ENCODE data around the gene TMUB1.

The TMUB1 gene

DNA sequence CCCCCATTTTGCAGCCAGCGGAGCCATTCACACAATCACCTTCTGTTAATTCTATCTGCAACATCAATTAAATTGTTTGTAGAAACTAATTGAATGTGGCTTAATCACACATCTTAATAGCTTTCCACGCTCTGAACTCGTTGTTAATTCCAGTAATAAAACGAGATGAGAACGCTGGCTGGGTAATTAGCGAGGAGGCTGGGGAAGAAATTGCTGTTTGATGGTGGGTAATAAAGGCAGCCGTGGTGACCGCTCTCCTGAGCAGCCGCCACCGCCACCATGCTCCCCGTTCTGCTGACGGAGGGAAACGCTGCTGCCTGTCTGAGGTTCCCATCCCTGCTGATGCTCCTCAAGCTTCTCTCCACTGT lies 47.9 kb upstream of the TMUB1 start:
- DNase-seq: no peak
- no peak for TF ChIP-seq EZH2phosphoT487 (IDR thresholded peaks at IDR 0.05; ENCODE audit: low read length)
- TF ChIP-seq CTCF (IDR thresholded peaks at IDR 0.05; ENCODE audit: low read length): no peak
- TF ChIP-seq EZH2 (optimal IDR thresholded peaks at IDR 0.05; ENCODE audit: low read depth, low read length): no peak
- Histone ChIP-seq H3K36me3 (replicated peaks; ENCODE audit: insufficient read depth, low read length) (no peaks in the 10 kb centered on the region), H3K4me2 (ENCODE audit: low read depth, low read length) (no peak overlapping the region), H4K20me1 (ENCODE audit: insufficient read depth, low read length) (no peaks in the 10 kb centered on the region), H3K79me2 (ENCODE audit: low read length) (no peaks in the 10 kb centered on the region), H3K27me3 (replicated peaks; ENCODE audit: insufficient read depth, low read length) (no peaks in the 10 kb centered on the region), H3K9ac (ENCODE audit: low read length) (no peak overlapping the region), H3K9me3 (replicated peaks; ENCODE audit: insufficient read depth, low read length) (no peaks in the 10 kb centered on the region), H3K9me2 (replicated peaks; ENCODE audit: insufficient read depth, low read length) (no peaks in the 10 kb centered on the region), H3K4me3 (ENCODE audit: low read length) (no peak overlapping the region), H3K27ac (ENCODE audit: low read length) (no peak overlapping the region), H3K4me1 (ENCODE audit: low read length) (no peaks in the 10 kb centered on the region), H3F3A (ENCODE audit: insufficient read depth, low read length) (no peaks in the 10 kb centered on the region), H2AFZ (ENCODE audit: low read length) (no peak overlapping the region)

GRCh38 chr7:151130741-151131157 lies 47.5 kb upstream of the TMUB1 start:
- Histone ChIP-seq H3K36me3 (replicated peaks; ENCODE audit: insufficient read depth, low read length) (no peaks in the 10 kb centered on the region), H3K4me1 (ENCODE audit: low read length) (no peaks in the 10 kb centered on the region), H3K9ac (ENCODE audit: low read length) (no peak overlapping the region), H3K9me3 (replicated peaks; ENCODE audit: insufficient read depth, low read length) (no peaks in the 10 kb centered on the region), H3K27ac (ENCODE audit: low read length) (no peak overlapping the region), H3K4me2 (ENCODE audit: low read depth, low read length) (no peak overlapping the region), H3K9me2 (replicated peaks; ENCODE audit: insufficient read depth, low read length) (no peaks in the 10 kb centered on the region), H3F3A (ENCODE audit: insufficient read depth, low read length) (no peaks in the 10 kb centered on the region), H2AFZ (ENCODE audit: low read length) (no peak overlapping the region), H4K20me1 (ENCODE audit: insufficient read depth, low read length) (no peaks in the 10 kb centered on the region), H3K27me3 (replicated peaks; ENCODE audit: insufficient read depth, low read length) (no peaks in the 10 kb centered on the region), H3K79me2 (ENCODE audit: low read length) (no peaks in the 10 kb centered on the region), H3K4me3 (ENCODE audit: low read length) (no peak overlapping the region)
- TF ChIP-seq EZH2phosphoT487 (IDR thresholded peaks at IDR 0.05; ENCODE audit: low read length): no peak
- TF ChIP-seq EZH2 (optimal IDR thresholded peaks at IDR 0.05; ENCODE audit: low read depth, low read length): no peak
- no peak for TF ChIP-seq CTCF (IDR thresholded peaks at IDR 0.05; ENCODE audit: low read length)
- DNase-seq: no peak

DNA sequence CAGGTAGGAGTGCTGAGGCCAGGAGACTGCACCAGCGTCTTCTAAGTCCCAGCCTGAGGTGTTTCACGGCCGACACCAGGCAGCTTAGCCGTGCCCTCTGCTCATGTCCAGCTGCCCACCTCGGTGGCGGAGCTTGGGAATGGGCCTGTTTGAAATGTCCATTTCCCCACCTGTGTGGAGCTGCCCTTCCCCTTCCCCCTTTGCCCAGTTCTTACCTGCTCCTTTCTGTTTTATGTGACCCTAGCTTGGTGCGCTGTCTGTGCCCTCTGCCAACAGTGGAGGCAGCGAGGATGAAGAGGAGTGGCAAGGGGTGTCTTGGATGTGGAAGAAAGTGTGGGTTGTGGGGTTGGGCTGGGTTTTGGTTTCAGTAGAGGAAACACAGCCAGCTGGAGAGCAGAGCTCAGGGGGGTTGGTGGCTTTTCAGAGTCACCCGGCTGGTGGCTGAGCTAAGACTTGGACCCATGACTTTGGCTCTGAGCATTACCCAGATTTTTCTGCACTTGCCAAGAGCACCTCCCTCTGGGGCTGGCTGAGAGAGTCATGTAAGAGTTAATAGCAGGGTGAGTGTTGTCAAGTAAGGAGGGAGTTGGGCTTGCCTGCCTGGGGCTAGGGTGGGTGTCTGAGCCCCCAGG lies 46.8 kb upstream of the TMUB1 start:
- no peaks in the 10 kb centered on the region for H3K9me2 ChIP-seq (replicated peaks; ENCODE audit: insufficient read depth, low read length)
- H3K27ac ChIP-seq (ENCODE audit: low read length): no peak overlapping the region
- H3F3A ChIP-seq (ENCODE audit: insufficient read depth, low read length): no peaks in the 10 kb centered on the region
- H3K4me1 ChIP-seq (ENCODE audit: low read length): no peaks in the 10 kb centered on the region
- no peaks in the 10 kb centered on the region for H3K27me3 ChIP-seq (replicated peaks; ENCODE audit: insufficient read depth, low read length)
- H3K79me2 ChIP-seq (ENCODE audit: low read length): no peaks in the 10 kb centered on the region
- no peaks in the 10 kb centered on the region for H3K9me3 ChIP-seq (replicated peaks; ENCODE audit: insufficient read depth, low read length)
- H4K20me1 ChIP-seq (ENCODE audit: insufficient read depth, low read length): no peaks in the 10 kb centered on the region
- no peak for DNase-seq
- H3K36me3 ChIP-seq (replicated peaks; ENCODE audit: insufficient read depth, low read length): no peaks in the 10 kb centered on the region
- H3K9ac ChIP-seq (ENCODE audit: low read length): no peak overlapping the region
- no peak overlapping the region for H3K4me3 ChIP-seq (ENCODE audit: low read length)
- TF ChIP-seq EZH2 (optimal IDR thresholded peaks at IDR 0.05; ENCODE audit: low read depth, low read length): no peak
- TF ChIP-seq EZH2phosphoT487 (IDR thresholded peaks at IDR 0.05; ENCODE audit: low read length): no peak
- no peak for TF ChIP-seq CTCF (IDR thresholded peaks at IDR 0.05; ENCODE audit: low read length)
- H2AFZ ChIP-seq (ENCODE audit: low read length): no peak overlapping the region
- no peak overlapping the region for H3K4me2 ChIP-seq (ENCODE audit: low read depth, low read length)

All from MM.1S (cell line).